ENCODE results near the gene SMIM13. TPM values are rescaled to one million over a fixed set of nuclear protein-coding genes. Genes with fewer than 3 reads are reported as not detected.

Gene SMIM13
- total RNA-seq, result 8.4 TPM
- long read RNA-seq, full-length matches to known transcripts, result 6 of 7 reads
- long read RNA-seq, partial matches to known transcripts, result 0 of 7 reads
- long read RNA-seq, other reads (novel, unspliced or antisense), result 1 of 7 reads

DNA sequence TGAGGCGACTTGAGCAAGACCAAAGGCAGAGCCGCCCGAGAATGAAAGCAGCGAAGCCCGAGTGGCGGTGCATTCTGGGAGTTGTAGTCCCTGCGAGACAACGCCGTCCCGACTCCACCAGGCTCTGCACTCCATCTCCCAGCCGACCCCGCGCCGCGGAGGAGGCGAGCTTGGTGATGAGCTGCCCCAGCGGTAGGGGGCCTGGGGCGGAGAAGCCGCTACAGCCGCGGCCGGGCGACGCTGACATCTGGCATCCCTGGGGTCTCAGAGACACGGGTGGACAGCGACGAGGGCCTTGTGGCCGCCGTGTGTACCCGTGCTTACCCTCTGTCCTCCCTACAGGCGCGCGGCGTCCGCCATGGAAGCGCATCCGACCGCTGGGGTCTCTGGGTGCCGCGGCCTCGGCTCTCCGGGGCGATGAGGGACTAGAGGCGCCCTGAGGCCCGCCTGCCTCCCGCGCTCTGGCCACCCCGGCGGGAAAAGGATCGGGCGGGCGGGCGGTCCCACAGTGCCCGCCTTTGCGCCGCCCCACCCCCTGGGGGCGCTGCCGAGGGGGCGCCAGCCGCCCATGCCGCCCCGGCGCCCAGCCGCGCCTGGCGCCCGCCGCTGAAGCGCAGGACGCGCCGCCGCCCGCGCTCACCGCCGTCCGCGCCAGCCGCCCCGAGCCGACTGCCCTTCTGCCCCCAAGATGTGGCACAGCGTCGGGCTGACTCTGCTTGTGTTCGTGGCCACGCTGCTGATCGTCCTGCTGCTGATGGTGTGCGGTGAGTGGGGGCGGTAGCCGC, at the start of gene SMIM13:
SMIM13 (plus strand) TSS at position 209 of the 785 bp plus-strand sequence; CDS start at position 689, 480 bp downstream.
- Histone ChIP-seq H3K27me3 (no peaks in the 10 kb centered on the region), H3K4me3 (peak within 1 kb of the TSS; percentile 99), H3K36me3 (no peaks in the 10 kb centered on the region), H3K27ac (peak within 1 kb of the TSS; percentile 99), H3K9me3 (no peaks in the 10 kb centered on the region), H3K4me1 (peaks cover 12% of the 10 kb centered on the region)
- intact Hi-C loops (cut with DNase I), result no loop called here
- peak; percentile 98 for DNase-seq
- TF ChIP-seq, protein P1, sequence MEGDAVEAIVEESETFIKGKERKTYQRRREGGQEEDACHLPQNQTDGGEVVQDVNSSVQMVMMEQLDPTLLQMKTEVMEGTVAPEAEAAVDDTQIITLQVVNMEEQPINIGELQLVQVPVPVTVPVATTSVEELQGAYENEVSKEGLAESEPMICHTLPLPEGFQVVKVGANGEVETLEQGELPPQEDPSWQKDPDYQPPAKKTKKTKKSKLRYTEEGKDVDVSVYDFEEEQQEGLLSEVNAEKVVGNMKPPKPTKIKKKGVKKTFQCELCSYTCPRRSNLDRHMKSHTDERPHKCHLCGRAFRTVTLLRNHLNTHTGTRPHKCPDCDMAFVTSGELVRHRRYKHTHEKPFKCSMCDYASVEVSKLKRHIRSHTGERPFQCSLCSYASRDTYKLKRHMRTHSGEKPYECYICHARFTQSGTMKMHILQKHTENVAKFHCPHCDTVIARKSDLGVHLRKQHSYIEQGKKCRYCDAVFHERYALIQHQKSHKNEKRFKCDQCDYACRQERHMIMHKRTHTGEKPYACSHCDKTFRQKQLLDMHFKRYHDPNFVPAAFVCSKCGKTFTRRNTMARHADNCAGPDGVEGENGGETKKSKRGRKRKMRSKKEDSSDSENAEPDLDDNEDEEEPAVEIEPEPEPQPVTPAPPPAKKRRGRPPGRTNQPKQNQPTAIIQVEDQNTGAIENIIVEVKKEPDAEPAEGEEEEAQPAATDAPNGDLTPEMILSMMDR (IDR thresholded peaks at IDR 0.05), result peak; percentile 45
- ATAC-seq, result peak; percentile 98

DNA sequence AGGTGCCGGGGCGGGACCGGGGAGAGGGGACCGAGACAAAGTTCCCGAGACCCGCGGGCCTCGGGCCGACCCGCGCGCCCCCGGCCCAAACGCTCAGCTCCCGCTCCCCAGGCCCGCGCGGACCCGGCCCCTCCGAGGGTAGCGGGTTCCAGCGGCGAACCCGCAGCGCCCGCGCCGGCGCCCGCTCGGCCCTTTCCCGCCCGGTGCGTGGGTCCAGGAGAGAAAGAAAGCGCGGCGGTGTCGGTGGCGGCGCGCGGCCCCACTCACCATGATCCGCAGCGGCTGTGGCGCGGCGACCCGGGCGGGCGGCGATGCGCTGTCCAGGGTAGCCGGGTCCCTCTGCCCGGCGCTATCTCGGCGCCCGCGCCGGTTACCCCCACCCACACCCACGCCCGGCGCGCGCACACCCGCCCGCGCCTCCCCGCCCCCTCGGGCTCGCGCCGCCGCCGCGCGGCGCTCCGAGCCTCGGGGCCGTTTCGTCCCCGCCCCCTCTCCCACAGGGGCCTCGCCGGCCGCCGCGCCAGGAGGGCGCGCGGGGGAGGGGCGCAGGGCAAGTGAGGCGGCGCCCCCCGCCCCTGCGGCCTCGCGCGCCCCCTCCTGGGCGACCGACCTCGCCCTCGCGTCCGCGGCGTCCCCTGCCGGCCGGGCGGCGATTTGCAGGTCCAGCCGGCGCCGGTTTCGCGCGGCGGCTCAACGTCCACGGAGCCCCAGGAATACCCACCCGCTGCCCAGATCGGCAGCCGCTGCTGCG, 49.5 kb upstream of the SMIM13 start, which contains the start of gene ELOVL2:
ELOVL2 (minus strand) TSS at position 345 of the 751 bp plus-strand sequence; CDS start at position 270, 75 bp downstream.
- TF ChIP-seq, protein P1 (IDR thresholded peaks at IDR 0.05), result peak; percentile 28
- intact Hi-C loops (cut with DNase I), result no loop called here

DNA sequence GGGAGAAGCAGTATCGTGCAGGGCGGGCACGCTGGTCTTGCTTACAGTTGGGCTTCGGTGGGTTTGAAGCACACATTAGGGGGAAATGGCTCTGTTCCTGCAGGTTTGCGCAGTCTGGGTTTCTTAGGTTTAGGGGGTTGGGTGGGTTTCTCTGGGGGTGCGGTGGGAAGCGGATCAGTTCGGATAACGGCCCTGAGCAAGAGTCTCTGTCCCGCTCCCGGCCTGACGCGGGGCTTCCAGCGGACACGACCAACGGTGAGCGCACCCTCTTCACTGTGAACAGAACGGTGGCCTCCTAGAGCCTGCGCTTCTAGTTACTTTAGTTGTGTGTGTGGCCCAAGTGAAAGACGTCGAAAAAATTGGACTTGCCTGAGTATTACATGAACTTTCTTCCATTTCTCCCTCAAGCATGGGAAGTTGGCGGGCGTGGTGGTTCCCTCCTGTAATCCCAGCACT, 48.9 kb upstream of the SMIM13 start:
- intact Hi-C loops (cut with DNase I), result no loop called here
- no peaks in the 10 kb centered on the region for H3K4me1 ChIP-seq
- no peaks in the 10 kb centered on the region for H3K36me3 ChIP-seq
- no peak overlapping the region for H3K27ac ChIP-seq
- no peak for ATAC-seq
- no peak overlapping the region for H3K4me3 ChIP-seq
- no peaks in the 10 kb centered on the region for H3K9me3 ChIP-seq
- peaks cover 67% of the 10 kb centered on the region for H3K27me3 ChIP-seq
- DNase-seq, result no peak
- TF ChIP-seq, protein P1 (IDR thresholded peaks at IDR 0.05), result no peak

More for the DNA sequence above, 49.5 kb upstream of the SMIM13 start, which contains the start of gene ELOVL2:
- peak; percentile 66 for DNase-seq
- Histone ChIP-seq H3K36me3 (no peaks in the 10 kb centered on the region), H3K27ac (no peak within 1 kb of the TSS), H3K4me1 (no peaks in the 10 kb centered on the region), H3K4me3 (peak within 1 kb of the TSS; percentile 39), H3K9me3 (no peaks in the 10 kb centered on the region), H3K27me3 (peaks cover 64% of the 10 kb centered on the region)
- peak; percentile 90 for ATAC-seq

DNA sequence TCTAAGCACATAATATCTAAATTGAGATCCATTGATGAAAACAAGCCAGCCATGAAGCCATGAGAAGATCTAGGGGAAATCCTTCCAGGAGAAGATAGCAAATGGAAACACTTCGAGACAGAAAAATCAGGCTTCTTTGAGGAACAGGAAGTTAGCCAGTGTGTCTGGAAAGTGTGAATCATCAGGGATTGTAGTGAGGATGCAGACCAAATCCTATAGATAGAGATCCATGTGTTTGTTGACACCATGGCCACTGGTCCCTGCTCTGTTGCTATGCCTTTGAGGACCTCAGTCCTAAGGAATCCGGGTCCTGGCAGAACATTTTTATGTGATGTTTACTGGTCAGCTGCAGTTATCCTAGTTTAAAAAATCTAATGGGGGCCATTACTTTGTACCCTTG, 42.9 kb upstream of the SMIM13 start:
- no peak overlapping the region for H3K4me3 ChIP-seq
- peaks cover 48% of the 10 kb centered on the region for H3K27me3 ChIP-seq
- no peak for ATAC-seq
- TF ChIP-seq, protein P1 (IDR thresholded peaks at IDR 0.05), result no peak
- no peaks in the 10 kb centered on the region for H3K9me3 ChIP-seq
- intact Hi-C loops (cut with DNase I), result no loop called here
- H3K36me3 ChIP-seq, result no peaks in the 10 kb centered on the region
- no peak for DNase-seq
- no peaks in the 10 kb centered on the region for H3K4me1 ChIP-seq
- no peak overlapping the region for H3K27ac ChIP-seq

DNA sequence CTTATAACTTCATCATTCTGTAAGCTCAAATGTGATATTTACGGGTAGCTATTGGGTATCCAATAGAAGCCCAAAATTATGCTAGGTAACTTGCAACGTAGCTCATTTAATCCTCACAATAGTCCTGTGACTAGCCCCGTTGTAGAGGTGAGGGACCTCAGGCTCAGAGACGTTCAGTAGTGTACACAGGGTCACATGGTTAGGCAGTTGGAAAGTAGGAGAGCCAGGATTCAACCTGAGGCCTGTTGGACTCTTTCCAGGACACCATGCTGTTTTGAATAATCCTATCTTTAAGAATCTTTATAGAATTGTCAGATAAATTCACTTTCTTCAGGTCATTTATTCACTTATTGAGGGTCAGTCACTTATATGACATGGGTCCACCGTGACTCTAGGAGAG, 40.3 kb upstream of the SMIM13 start:
- no peak overlapping the region for H3K27ac ChIP-seq
- H3K36me3 ChIP-seq, result no peaks in the 10 kb centered on the region
- peaks cover 28% of the 10 kb centered on the region for H3K27me3 ChIP-seq
- ATAC-seq (no peak), DNase-seq (no peak)
- TF ChIP-seq, protein P1 (IDR thresholded peaks at IDR 0.05), result no peak
- no peak overlapping the region for H3K4me3 ChIP-seq
- H3K4me1 ChIP-seq, result no peaks in the 10 kb centered on the region
- intact Hi-C loops (cut with DNase I), result no loop called here
- no peaks in the 10 kb centered on the region for H3K9me3 ChIP-seq
